AG04450 (cell line): ENCODE data around the gene TECRL. TPM values are rescaled to one million over a fixed set of nuclear protein-coding genes. Genes with fewer than 3 reads are reported as not detected.

Source experiments
- CTCF ChIA-PET: fragments of 300-600, 350-600 bp; formaldehyde crosslinking; extraction: SDS; loops from one replicate; lab custom pipeline; 2022; ENCODE audit warnings: antibody characterized with exemption, inconsistent platforms; lab: Charles Lee
- POLR2A ChIA-PET: fragments of 350-600 bp; formaldehyde crosslinking; extraction: SDS; loops from one replicate; lab custom pipeline; 2021; ENCODE audit warnings: antibody characterized with exemption, inconsistent platforms; lab: Yijun Ruan, JAX
- DNase-seq: peaks from one replicate; pipeline ENCODE4 v3.0.0-alpha.2; 2011; ENCODE audit warnings: low read depth, low spot score
- H3K27ac ChIP-seq: one replicate; pipeline ENCODE4 v1.5.1; 2012; ENCODE audit warnings: low read depth, low read length, control low read depth
- H3K27me3 ChIP-seq: one replicate; pipeline ENCODE4 v1.6.0; 2012; ENCODE audit warnings: low read length; ENCODE audit not compliant: control insufficient read depth, insufficient read depth
- H3K4me3 ChIP-seq: 2 replicates; pipeline ENCODE4 v1.5.1; 2011; ENCODE audit warnings: mild to moderate bottlenecking, low read depth, low read length, control low read depth
- H3K9me3 ChIP-seq: 2 replicates; pipeline ENCODE4 v1.5.1; 2012; ENCODE audit warnings: low read length; ENCODE audit not compliant: control insufficient read depth, insufficient read depth
- CTCF ChIP-seq: IDR thresholded peaks from 2 replicates; pipeline ENCODE4 v1.5.1; 2011; ENCODE audit warnings: low read depth, low read length, control low read depth, inconsistent platforms
- polyA plus RNA-seq: library from polyadenylated mRNA; depleted of rRNA; stranded (reverse); fragments of >200 nt; gene quantifications from 2 replicates; pipeline ENCODE4 v1.2.3, GENCODE V29; 2011

Gene TECRL
- polyA plus RNA-seq, 1 experiment, result not detected

DNA sequence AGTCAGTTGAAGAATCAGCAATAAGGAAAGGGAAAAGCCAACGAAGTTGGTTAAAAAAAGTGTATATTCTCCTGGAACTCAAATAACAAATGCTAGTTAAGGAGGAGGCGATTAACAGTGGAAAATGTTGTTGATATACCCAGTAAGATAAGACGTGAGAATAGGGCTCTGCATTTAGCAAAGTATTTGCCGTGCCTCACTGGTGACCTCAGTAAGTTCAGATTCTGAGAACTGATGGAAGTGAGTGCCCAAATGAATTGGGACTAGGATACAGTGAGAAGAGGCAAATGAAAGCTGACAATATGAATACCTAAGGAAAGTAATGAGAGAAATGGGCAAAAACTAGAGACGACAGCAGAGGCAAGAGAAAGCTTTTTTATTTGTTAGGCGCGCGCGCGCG lies 3.5 kb downstream of the TECRL start:
- no peaks in the 10 kb centered on the region for H3K9me3 ChIP-seq
- H3K27ac ChIP-seq, result no peak overlapping the region
- no peak for TF ChIP-seq CTCF
- H3K27me3 ChIP-seq, result no peaks in the 10 kb centered on the region
- DNase-seq, result no peak
- no peak overlapping the region for H3K4me3 ChIP-seq
- CTCF ChIA-PET, result no interaction called here
- POLR2A ChIA-PET, result no interaction called here

- Histone ChIP-seq H3K9me3 (peaks cover 7% of the 10 kb centered on the region), H3K27me3 (no peaks in the 10 kb centered on the region), H3K27ac (no peak overlapping the region), H3K4me3 (no peak overlapping the region)
- DNase-seq, result no peak
- ChIA-PET POLR2A (no interaction called here), CTCF (no interaction called here)
- TF ChIP-seq CTCF, result no peak
Observed at GRCh38 chr4:64402684-64403083, 6.6 kb downstream of the TECRL start.

DNA sequence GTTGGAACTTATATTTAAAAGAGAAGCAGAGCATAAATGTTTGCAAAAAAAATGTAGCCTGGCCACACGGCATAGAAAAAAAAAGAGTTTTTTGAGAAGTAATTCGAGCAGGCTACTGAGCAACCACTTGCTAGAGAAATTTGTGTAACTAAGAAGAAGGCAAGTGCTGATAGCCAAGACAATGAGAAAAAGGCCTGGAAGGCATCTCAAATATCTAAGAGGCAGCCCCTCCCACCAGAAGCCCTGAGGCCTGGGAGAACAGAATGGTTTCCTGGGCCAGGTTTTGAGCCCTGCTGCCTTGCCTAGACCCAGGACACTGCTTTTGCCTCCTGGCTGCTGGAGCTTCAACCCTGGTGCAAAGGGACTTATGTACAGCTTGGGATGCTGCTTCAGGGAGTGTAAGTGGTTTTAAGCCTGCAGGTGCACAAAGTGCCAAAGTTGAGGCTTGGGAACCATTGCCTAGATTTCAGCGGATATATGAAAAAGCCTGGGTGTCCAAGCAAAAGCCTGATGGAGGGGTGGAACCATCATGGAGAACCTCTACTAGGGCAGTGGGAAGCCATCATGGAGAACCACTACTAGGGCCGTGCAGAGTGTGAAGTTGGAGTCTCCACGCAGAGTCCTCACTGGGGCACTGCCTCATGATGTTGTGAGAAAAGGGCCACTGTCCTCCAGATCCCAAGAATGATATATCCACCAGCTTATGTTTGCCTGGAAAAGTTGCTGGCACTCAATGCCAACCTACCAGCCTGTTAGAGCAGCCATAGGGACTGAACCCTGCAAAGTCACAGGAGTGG lies 9.7 kb downstream of the TECRL start:
- ChIA-PET POLR2A (no interaction called here), CTCF (no interaction called here)
- no peak for TF ChIP-seq CTCF
- H3K27me3 ChIP-seq, result no peaks in the 10 kb centered on the region
- peaks cover 10% of the 10 kb centered on the region for H3K9me3 ChIP-seq
- no peak overlapping the region for H3K4me3 ChIP-seq
- DNase-seq, result no peak
- H3K27ac ChIP-seq, result no peak overlapping the region

DNA sequence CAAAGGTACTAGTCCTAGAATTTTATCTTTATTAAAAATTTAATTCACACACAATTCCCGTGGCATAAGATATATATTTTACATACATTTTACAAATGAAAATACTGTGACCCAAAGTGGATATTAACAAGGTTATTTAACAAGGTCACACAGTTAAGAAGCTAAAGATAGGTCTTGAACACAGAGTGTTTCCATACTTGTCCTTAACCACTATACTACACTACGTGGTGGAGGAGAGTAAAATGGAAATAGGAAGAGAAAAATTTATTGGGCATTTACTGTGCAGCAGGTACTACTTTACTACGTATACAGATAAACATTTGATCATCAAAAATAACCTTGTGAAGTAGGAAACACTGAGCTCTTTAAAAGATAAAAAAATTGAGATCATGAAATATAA lies 14.8 kb downstream of the TECRL start:
- no peak for DNase-seq
- ChIA-PET CTCF (interaction anchor here (1.1 kb wide), 1 partner anchor 146 kb away, joined by 6 read pairs; no protein-coding TSS in a partner anchor), POLR2A (no interaction called here)

More for the DNA sequence above, 14.8 kb downstream of the TECRL start:
- Histone ChIP-seq H3K27ac (no peak overlapping the region), H3K27me3 (no peaks in the 10 kb centered on the region), H3K9me3 (peaks cover 6% of the 10 kb centered on the region), H3K4me3 (no peak overlapping the region)
- TF ChIP-seq CTCF, result no peak
